GM21737 (cell line): ENCODE measurements around the gene DEPDC5.
"Not testable (repeated sequence)": the region's sequence is repeated elsewhere in the genome, so short reads cannot be mapped to it uniquely, and the experiment has no call there.

ENCODE experiments used
- ATAC-seq: cut with Tn5 transposase; IDR thresholded peaks from one replicate; pipeline ENCODE4 v1.9.1; 2021; ENCODE audit warnings: mild to moderate bottlenecking, moderate library complexity; ENCODE audit not compliant: unreplicated experiment

Gene DEPDC5

GRCh38 chr22:31753634-31754501, at the start of gene DEPDC5:
DEPDC5 (plus strand) TSS chr22:31754019; CDS start chr22:31754922, 903 bp downstream.
- ATAC-seq, result peak; percentile 58

GRCh38 chr22:31707519-31707918, 46.3 kb upstream of the DEPDC5 start:
- no peak for ATAC-seq

GRCh38 chr22:31711226-31711625, 42.6 kb upstream of the DEPDC5 start:
- not testable (repeated sequence) for ATAC-seq

- ATAC-seq, result no peak
Measured at GRCh38 chr22:31715147-31715778, 38.6 kb upstream of the DEPDC5 start.

GRCh38 chr22:31719850-31720471, 33.9 kb upstream of the DEPDC5 start:
- ATAC-seq, result no peak

GRCh38 chr22:31723723-31724122, 30.1 kb upstream of the DEPDC5 start:
- ATAC-seq, result no peak

- ATAC-seq, result no peak
Measured at GRCh38 chr22:31726692-31727091, 27.1 kb upstream of the DEPDC5 start.

GRCh38 chr22:31728857-31729256, 25.0 kb upstream of the DEPDC5 start:
- ATAC-seq, result no peak

GRCh38 chr22:31730344-31730711, 23.5 kb upstream of the DEPDC5 start:
- ATAC-seq, result no peak

- no peak for ATAC-seq
Measured at GRCh38 chr22:31732089-31732829, 21.6 kb upstream of the DEPDC5 start.

- no peak for ATAC-seq
Measured at GRCh38 chr22:31733580-31734079, 20.2 kb upstream of the DEPDC5 start.

GRCh38 chr22:31734512-31734911, 19.3 kb upstream of the DEPDC5 start:
- no peak for ATAC-seq

GRCh38 chr22:31736458-31736857, 17.4 kb upstream of the DEPDC5 start:
- no peak for ATAC-seq

GRCh38 chr22:31737932-31738331, 15.9 kb upstream of the DEPDC5 start:
- ATAC-seq, result no peak

GRCh38 chr22:31738566-31738965, 15.3 kb upstream of the DEPDC5 start:
- no peak for ATAC-seq

GRCh38 chr22:31739795-31740201, 14.0 kb upstream of the DEPDC5 start:
- ATAC-seq, result no peak

GRCh38 chr22:31740314-31740713, 13.5 kb upstream of the DEPDC5 start:
- not testable (repeated sequence) for ATAC-seq

GRCh38 chr22:31742115-31742514, 11.7 kb upstream of the DEPDC5 start:
- no peak for ATAC-seq

- ATAC-seq, result no peak
Measured at GRCh38 chr22:31742682-31743081, 11.1 kb upstream of the DEPDC5 start.

- ATAC-seq, result no peak
Measured at GRCh38 chr22:31743871-31744270, 9.9 kb upstream of the DEPDC5 start.

- no peak for ATAC-seq
Measured at GRCh38 chr22:31747441-31747840, 6.4 kb upstream of the DEPDC5 start.
